ENCODE measurements around the gene ST3GAL5.

ST3GAL5 gene

GRCh38 chr2:85914922-85915321 lies 26.1 kb upstream of the ST3GAL5 start:
- Histone ChIP-seq H3K4me1 (ENCODE audit: control insufficient read depth, low read depth, low read length) (no peaks in the 10 kb centered on the region), H3K36me3 (ENCODE audit: control insufficient read depth, low read depth, low read length) (no peaks in the 10 kb centered on the region), H3K27me3 (ENCODE audit: control insufficient read depth, insufficient read depth, low read length) (no peaks in the 10 kb centered on the region), H3K27ac (ENCODE audit: low read length) (no peak overlapping the region), H3K9me3 (ENCODE audit: control insufficient read depth, low read depth, low read length) (no peaks in the 10 kb centered on the region), H3K4me3 (ENCODE audit: low read length) (no peak overlapping the region), H3K9ac (ENCODE audit: low read length) (no peak overlapping the region)

GRCh38 chr2:85913884-85914881 lies 25.4 kb upstream of the ST3GAL5 start:
- no peaks in the 10 kb centered on the region for H3K27me3 ChIP-seq (ENCODE audit: control insufficient read depth, insufficient read depth, low read length)
- no peaks in the 10 kb centered on the region for H3K36me3 ChIP-seq (ENCODE audit: control insufficient read depth, low read depth, low read length)
- no peak overlapping the region for H3K4me3 ChIP-seq (ENCODE audit: low read length)
- H3K9ac ChIP-seq (ENCODE audit: low read length): no peak overlapping the region
- no peaks in the 10 kb centered on the region for H3K9me3 ChIP-seq (ENCODE audit: control insufficient read depth, low read depth, low read length)
- H3K4me1 ChIP-seq (ENCODE audit: control insufficient read depth, low read depth, low read length): no peaks in the 10 kb centered on the region
- H3K27ac ChIP-seq (ENCODE audit: low read length): no peak overlapping the region

DNA sequence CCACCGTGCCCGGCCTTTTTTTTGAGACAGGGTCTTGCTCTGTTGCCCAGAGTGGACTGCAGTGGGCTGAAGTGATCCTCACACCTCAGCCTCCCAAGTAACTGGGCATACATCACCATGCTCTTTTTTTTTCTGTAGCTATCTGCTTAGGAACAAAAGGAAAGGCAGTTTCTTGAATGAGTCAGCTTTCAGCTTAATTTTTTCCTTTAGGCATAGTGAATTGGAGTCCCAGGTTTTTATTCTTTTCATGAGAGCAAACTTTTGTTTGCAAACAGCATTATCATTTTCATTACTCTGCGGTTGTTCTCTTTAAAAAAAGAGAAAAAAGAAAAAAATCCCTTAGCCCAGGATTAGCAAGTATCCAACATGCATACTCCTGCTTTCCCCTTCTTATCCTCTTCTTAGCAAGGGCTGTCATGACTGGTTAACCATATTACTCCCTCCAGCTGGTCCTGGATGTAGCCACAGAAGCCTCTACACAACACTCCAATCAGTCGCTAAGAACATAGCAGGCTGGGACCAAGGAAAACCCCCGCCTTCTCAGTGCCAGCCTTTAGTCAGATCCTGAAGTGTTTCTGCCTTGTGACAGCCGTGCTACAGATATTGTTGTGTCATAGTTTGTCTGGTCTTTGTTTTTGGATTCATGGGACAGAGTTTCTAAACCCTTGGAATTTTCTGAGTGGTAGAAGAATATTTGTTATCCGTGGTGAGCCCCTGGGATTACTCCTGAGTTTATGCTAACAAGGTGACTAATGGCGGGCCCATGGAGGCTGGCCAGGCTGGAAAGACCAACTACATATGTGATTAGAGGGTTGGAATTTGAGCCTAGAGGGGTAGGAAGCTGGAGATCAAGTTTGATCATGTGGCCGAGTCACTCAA lies 23.3 kb upstream of the ST3GAL5 start:
- Histone ChIP-seq H3K4me1 (ENCODE audit: control insufficient read depth, low read depth, low read length) (no peaks in the 10 kb centered on the region), H3K9ac (ENCODE audit: low read length) (no peak overlapping the region), H3K27ac (ENCODE audit: low read length) (no peak overlapping the region), H3K4me3 (ENCODE audit: low read length) (no peak overlapping the region), H3K36me3 (ENCODE audit: control insufficient read depth, low read depth, low read length) (no peaks in the 10 kb centered on the region), H3K9me3 (ENCODE audit: control insufficient read depth, low read depth, low read length) (no peaks in the 10 kb centered on the region), H3K27me3 (ENCODE audit: control insufficient read depth, insufficient read depth, low read length) (no peaks in the 10 kb centered on the region)

- H3K36me3 ChIP-seq (ENCODE audit: control insufficient read depth, low read depth, low read length): no peaks in the 10 kb centered on the region
- H3K27me3 ChIP-seq (ENCODE audit: control insufficient read depth, insufficient read depth, low read length): no peaks in the 10 kb centered on the region
- no peaks in the 10 kb centered on the region for H3K9me3 ChIP-seq (ENCODE audit: control insufficient read depth, low read depth, low read length)
- H3K4me1 ChIP-seq (ENCODE audit: control insufficient read depth, low read depth, low read length): no peaks in the 10 kb centered on the region
- H3K4me3 ChIP-seq (ENCODE audit: low read length): no peak overlapping the region
- H3K27ac ChIP-seq (ENCODE audit: low read length): no peak overlapping the region
- H3K9ac ChIP-seq (ENCODE audit: low read length): no peak overlapping the region
These were observed 22.3 kb upstream of the ST3GAL5 start for GRCh38 chr2:85911097-85911496.

GRCh38 chr2:85909005-85909404 lies 20.2 kb upstream of the ST3GAL5 start:
- no peaks in the 10 kb centered on the region for H3K36me3 ChIP-seq (ENCODE audit: control insufficient read depth, low read depth, low read length)
- no peaks in the 10 kb centered on the region for H3K4me1 ChIP-seq (ENCODE audit: control insufficient read depth, low read depth, low read length)
- H3K9ac ChIP-seq (ENCODE audit: low read length): no peak overlapping the region
- no peaks in the 10 kb centered on the region for H3K9me3 ChIP-seq (ENCODE audit: control insufficient read depth, low read depth, low read length)
- H3K4me3 ChIP-seq (ENCODE audit: low read length): no peak overlapping the region
- H3K27me3 ChIP-seq (ENCODE audit: control insufficient read depth, insufficient read depth, low read length): no peaks in the 10 kb centered on the region
- no peak overlapping the region for H3K27ac ChIP-seq (ENCODE audit: low read length)

DNA sequence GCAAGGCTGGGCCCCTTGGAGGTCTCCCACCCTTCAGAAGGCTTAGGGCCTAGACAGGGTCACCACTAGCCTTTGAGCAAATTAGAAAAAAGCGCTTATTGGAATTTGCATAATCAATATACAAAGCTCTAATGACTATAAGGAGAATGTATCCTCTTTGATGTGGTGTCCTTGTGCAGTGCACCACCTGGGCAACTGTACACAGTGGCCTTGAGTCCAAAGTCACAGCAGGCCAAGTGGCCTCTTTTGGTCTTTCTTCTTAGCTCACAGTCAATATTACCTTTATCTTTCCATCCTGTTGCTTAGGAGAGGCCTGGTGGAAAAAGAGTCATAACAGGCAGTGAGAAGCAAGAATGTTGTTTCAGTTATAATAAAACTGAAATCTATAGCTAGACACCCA lies 19.7 kb upstream of the ST3GAL5 start:
- H3K4me1 ChIP-seq (ENCODE audit: control insufficient read depth, low read depth, low read length): no peaks in the 10 kb centered on the region
- no peak overlapping the region for H3K27ac ChIP-seq (ENCODE audit: low read length)
- H3K36me3 ChIP-seq (ENCODE audit: control insufficient read depth, low read depth, low read length): no peaks in the 10 kb centered on the region
- H3K4me3 ChIP-seq (ENCODE audit: low read length): no peak overlapping the region
- H3K9ac ChIP-seq (ENCODE audit: low read length): no peak overlapping the region
- H3K27me3 ChIP-seq (ENCODE audit: control insufficient read depth, insufficient read depth, low read length): no peaks in the 10 kb centered on the region
- no peaks in the 10 kb centered on the region for H3K9me3 ChIP-seq (ENCODE audit: control insufficient read depth, low read depth, low read length)

DNA sequence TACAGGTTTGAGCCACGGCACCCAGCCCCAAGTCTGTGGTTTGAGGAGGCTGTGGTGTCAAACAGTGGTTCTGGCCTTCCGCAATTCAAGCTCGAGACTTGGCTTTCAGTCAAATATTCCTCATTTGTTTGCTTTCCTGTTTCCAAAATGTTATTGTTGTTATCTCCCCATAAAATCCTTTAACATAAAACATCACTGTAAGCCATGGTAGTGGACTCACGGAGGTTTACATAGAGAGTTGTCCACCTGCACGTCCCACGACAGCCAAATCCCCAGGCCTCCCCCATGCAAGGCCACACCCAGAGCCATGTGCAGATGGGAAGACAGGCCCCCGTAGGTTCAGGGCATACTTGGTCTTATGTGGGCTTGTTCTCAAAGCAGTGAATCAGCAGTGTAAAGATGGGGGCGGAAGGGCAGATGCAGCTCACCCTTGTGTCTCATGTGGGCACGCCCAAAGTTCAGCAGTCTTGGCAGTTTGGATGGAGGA lies 18.9 kb upstream of the ST3GAL5 start:
- Histone ChIP-seq H3K36me3 (ENCODE audit: control insufficient read depth, low read depth, low read length) (no peaks in the 10 kb centered on the region), H3K9ac (ENCODE audit: low read length) (no peak overlapping the region), H3K27me3 (ENCODE audit: control insufficient read depth, insufficient read depth, low read length) (no peaks in the 10 kb centered on the region), H3K9me3 (ENCODE audit: control insufficient read depth, low read depth, low read length) (no peaks in the 10 kb centered on the region), H3K4me1 (ENCODE audit: control insufficient read depth, low read depth, low read length) (no peaks in the 10 kb centered on the region), H3K4me3 (ENCODE audit: low read length) (no peak overlapping the region), H3K27ac (ENCODE audit: low read length) (no peak overlapping the region)

- no peak overlapping the region for H3K9ac ChIP-seq (ENCODE audit: low read length)
- H3K36me3 ChIP-seq (ENCODE audit: control insufficient read depth, low read depth, low read length): no peaks in the 10 kb centered on the region
- H3K9me3 ChIP-seq (ENCODE audit: control insufficient read depth, low read depth, low read length): no peaks in the 10 kb centered on the region
- no peak overlapping the region for H3K27ac ChIP-seq (ENCODE audit: low read length)
- H3K4me1 ChIP-seq (ENCODE audit: control insufficient read depth, low read depth, low read length): no peaks in the 10 kb centered on the region
- no peaks in the 10 kb centered on the region for H3K27me3 ChIP-seq (ENCODE audit: control insufficient read depth, insufficient read depth, low read length)
- H3K4me3 ChIP-seq (ENCODE audit: low read length): no peak overlapping the region
These were observed 18.0 kb upstream of the ST3GAL5 start for GRCh38 chr2:85906748-85907147.

DNA sequence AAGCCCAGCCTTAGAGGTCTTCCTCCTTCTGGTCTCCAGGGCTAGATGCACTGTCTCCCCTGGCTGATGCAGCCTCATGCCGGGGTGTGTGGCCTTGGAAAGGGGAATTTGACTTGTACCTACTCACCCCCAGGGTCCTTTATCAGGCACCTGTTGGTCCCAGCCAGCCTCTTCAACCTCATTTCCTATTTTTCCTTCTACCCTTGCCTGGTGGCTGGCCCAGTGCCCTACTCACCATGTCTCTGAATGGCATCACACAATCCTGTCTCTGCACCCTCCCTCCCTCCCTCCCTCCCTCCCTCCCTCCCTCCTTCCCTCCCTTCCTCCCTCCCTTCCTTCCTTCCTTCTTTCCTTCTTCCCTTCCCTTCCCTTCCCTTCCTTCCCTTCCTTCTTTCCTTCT lies 17.1 kb upstream of the ST3GAL5 start:
- H3K36me3 ChIP-seq (ENCODE audit: control insufficient read depth, low read depth, low read length): no peaks in the 10 kb centered on the region
- no peak overlapping the region for H3K4me3 ChIP-seq (ENCODE audit: low read length)
- H3K9ac ChIP-seq (ENCODE audit: low read length): no peak overlapping the region
- H3K9me3 ChIP-seq (ENCODE audit: control insufficient read depth, low read depth, low read length): no peaks in the 10 kb centered on the region
- no peak overlapping the region for H3K27ac ChIP-seq (ENCODE audit: low read length)
- no peaks in the 10 kb centered on the region for H3K4me1 ChIP-seq (ENCODE audit: control insufficient read depth, low read depth, low read length)
- H3K27me3 ChIP-seq (ENCODE audit: control insufficient read depth, insufficient read depth, low read length): no peaks in the 10 kb centered on the region

- Histone ChIP-seq H3K9me3 (ENCODE audit: control insufficient read depth, low read depth, low read length) (no peaks in the 10 kb centered on the region), H3K36me3 (ENCODE audit: control insufficient read depth, low read depth, low read length) (no peaks in the 10 kb centered on the region), H3K27me3 (ENCODE audit: control insufficient read depth, insufficient read depth, low read length) (no peaks in the 10 kb centered on the region), H3K4me3 (ENCODE audit: low read length) (no peak overlapping the region), H3K4me1 (ENCODE audit: control insufficient read depth, low read depth, low read length) (no peaks in the 10 kb centered on the region), H3K9ac (ENCODE audit: low read length) (no peak overlapping the region), H3K27ac (ENCODE audit: low read length) (no peak overlapping the region)
These were observed 16.4 kb upstream of the ST3GAL5 start for GRCh38 chr2:85905187-85905666.

DNA sequence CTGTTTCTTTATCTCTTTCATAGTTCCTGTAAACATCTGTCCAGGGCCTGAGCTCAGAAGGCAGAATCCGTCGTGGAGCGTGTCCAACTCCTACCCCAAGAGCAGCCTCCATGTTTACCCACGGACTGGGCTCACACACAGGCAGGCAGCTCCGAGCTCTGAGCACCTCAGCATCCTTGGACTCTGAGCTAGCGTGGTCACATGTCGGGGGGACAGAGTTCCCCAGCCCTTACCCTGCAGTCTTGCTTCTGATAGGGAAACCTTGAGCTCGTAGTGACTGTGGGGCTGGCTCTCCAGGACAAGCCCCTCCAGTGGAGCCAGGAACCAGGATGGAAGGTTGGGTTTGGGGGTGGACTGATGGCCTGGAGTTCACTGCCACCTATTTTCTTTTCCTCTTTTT lies 15.1 kb upstream of the ST3GAL5 start:
- H3K4me1 ChIP-seq (ENCODE audit: control insufficient read depth, low read depth, low read length): no peaks in the 10 kb centered on the region
- no peaks in the 10 kb centered on the region for H3K27me3 ChIP-seq (ENCODE audit: control insufficient read depth, insufficient read depth, low read length)
- H3K27ac ChIP-seq (ENCODE audit: low read length): no peak overlapping the region
- no peak overlapping the region for H3K9ac ChIP-seq (ENCODE audit: low read length)
- H3K9me3 ChIP-seq (ENCODE audit: control insufficient read depth, low read depth, low read length): no peaks in the 10 kb centered on the region
- H3K4me3 ChIP-seq (ENCODE audit: low read length): no peak overlapping the region
- no peaks in the 10 kb centered on the region for H3K36me3 ChIP-seq (ENCODE audit: control insufficient read depth, low read depth, low read length)

All from iPS-18a (cell line).